Activated T-helper 2 cell treated with anti-CD3 and anti-CD28 coated beads, Interferon-gamma antibody, Interleukin-2, Interleukin-4, amounts not matched to agents 10 μg/mL and 5 μg/mL and 100 μg/mL, durations not matched to agents 14 hours and 24 hours and 36 hours (primary cell): Measurements from ENCODE around the gene MRPL52. TPM values are rescaled to one million over a fixed set of nuclear protein-coding genes. Genes with fewer than 3 reads are reported as not detected.
A peak's percentile ranks its signal among the peaks of the same experiment; 100 is the strongest.
"Not testable (repeated sequence)": the region's sequence is repeated elsewhere in the genome, so short reads cannot be mapped to it uniquely, and the experiment has no call there.

ENCODE experiments used
- DNase-seq: peaks from one replicate; pipeline ENCODE4 v3.0.0; 2021; ENCODE audit warnings: low spot score
- H3K27ac Mint-ChIP-seq: one replicate; pipeline ENCODE4 v1.8.0; 2021; ENCODE audit warnings: mixed read lengths
- H3K27me3 Mint-ChIP-seq: one replicate; pipeline ENCODE4 v1.8.0; 2021; ENCODE audit warnings: low read depth, mixed read lengths
- H3K36me3 Mint-ChIP-seq: one replicate; pipeline ENCODE4 v1.8.0; 2021; ENCODE audit warnings: low read depth, mixed read lengths
- H3K4me1 Mint-ChIP-seq: one replicate; pipeline ENCODE4 v1.8.0; 2021; ENCODE audit warnings: low read depth, mixed read lengths
- H3K4me3 Mint-ChIP-seq: one replicate; pipeline ENCODE4 v1.8.0; 2021; ENCODE audit warnings: low read depth, mild to moderate bottlenecking, moderate library complexity, mixed read lengths
- H3K9me3 Mint-ChIP-seq: one replicate; pipeline ENCODE4 v1.8.0; 2021; ENCODE audit warnings: mixed read lengths
- intact Hi-C: fragments of 100-400 bp; cut with micrococcal nuclease; formaldehyde crosslinking; loops from one replicate; pipeline ENCODE4 v1.15.1; 2023
- total RNA-seq: library from RNA; stranded (reverse); gene quantifications from 2 replicates; pipeline ENCODE4 v1.2.3, GENCODE V29; 2022

The MRPL52 gene
- total RNA-seq, 1 donor from 2014 or later, result 175 TPM

- no peak for DNase-seq
- Mint-ChIP-seq H3K27me3 (peaks cover 8% of the 10 kb centered on the region), H3K36me3 (no peaks in the 10 kb centered on the region), H3K27ac (no peak overlapping the region), H3K4me3 (no peak overlapping the region), H3K4me1 (no peaks in the 10 kb centered on the region), H3K9me3 (no peaks in the 10 kb centered on the region)
- intact Hi-C loops, result no loop called here
Observed at GRCh38 chr14:22845821-22846625, 16.3 kb downstream of the MRPL52 start.

DNA sequence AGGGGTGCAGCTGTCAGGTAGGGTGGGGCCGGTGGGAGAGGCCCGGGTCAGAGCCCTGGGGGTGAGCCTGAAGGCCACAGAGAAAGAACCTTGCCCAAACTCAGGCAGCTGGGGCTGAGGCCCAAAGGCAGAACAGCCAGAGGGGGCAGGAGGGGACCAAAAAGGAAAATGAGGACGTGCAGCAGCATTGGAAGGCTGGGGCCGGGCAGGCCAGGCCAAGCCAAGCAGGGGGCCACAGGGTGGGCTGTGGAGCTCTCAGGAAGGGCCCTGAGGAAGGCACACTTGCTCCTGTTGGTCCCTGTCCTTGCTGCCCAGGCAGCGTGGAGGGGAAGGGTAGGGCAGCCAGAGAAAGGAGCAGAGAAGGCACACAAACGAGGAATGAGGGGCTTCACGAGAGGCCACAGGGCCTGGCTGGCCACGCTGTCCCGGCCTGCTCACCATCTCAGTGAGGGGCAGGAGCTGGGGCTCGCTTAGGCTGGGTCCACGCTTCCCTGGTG is 17.2 kb downstream of the MRPL52 start:
- Mint-ChIP-seq H3K27me3 (peaks cover 8% of the 10 kb centered on the region), H3K4me1 (peaks cover 7% of the 10 kb centered on the region), H3K27ac (no peak overlapping the region), H3K4me3 (no peak overlapping the region), H3K9me3 (no peaks in the 10 kb centered on the region), H3K36me3 (no peaks in the 10 kb centered on the region)
- DNase-seq, result no peak
- intact Hi-C loops, result no loop called here

DNA sequence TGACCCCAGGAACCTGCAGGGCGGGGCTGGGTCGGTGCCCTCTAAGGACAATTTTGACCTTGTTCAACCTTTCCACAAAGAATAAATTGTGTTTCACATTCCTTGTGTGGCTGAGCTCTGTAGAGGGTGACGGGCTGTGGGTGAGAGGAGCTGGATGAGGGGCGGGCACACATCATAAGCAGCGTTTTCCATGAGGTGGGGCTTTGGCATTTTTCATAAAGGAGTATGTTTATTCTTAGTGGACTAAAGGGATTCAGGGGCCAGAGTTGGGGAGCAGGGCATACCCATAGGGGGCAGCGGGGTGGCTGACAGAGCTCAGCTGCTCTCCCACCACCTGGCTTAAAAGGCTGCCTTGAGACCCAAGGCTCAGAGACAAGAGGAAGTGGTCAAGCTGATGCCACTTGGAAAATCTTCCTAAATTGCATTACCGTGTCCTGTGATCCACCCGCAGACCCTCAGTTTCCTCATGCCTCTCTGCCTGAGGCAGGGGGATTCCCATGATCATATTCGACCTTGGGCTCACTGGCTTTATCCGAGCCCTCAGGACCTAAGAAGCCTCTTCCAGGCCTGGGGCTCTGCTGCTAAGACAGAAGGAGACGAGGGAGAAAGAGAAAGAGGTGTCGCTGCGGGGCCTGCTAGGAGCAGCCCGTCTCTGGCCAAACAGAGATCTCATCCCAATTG is 18.1 kb downstream of the MRPL52 start:
- Mint-ChIP-seq H3K4me1 (peaks cover 9% of the 10 kb centered on the region), H3K27me3 (peaks cover 8% of the 10 kb centered on the region), H3K27ac (no peak overlapping the region), H3K36me3 (no peaks in the 10 kb centered on the region), H3K4me3 (no peak overlapping the region), H3K9me3 (no peaks in the 10 kb centered on the region)
- no peak for DNase-seq
- intact Hi-C loops, result no loop called here

DNA sequence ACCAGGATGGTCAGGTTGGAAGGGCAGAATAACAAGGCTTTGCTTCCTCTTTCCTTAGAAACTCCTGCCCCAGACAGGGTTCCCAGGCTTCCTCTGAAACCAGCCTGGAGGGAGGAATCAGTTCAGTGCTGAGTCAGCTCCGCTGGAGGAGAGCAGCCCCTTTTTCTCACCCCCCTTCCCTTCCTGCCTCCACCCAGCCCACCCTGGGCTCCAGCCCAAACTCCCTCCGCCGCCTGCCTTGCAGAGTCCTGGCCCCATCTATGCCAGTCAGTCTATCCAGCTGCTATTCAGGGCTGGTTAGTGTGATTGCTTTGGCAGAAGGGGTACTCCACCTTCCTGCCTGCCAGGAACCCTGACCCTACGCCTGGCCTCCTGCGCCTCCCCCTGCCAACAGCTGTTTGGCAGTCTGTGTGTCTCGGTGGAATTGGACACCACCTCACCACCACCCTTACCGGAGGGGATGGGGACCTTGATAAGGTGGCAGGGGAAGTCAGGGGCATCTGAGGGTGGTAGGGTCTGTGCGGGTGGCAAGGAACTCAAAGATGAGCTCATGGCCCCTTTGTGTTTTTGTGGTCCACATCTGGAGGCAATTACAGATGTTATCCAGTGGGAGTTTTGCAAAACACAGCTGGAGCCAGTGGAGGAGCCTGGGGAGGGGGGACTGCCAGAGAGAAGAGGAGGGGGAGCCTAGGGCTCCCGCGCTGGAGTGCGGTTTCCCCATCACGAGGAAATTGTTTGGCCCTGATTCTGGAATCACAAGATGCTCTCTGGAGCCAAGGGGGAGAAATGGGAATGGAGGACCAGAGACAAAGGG is 18.9 kb downstream of the MRPL52 start:
- DNase-seq, result no peak
- Mint-ChIP-seq H3K27ac (no peak overlapping the region), H3K4me1 (peaks cover 12% of the 10 kb centered on the region), H3K4me3 (no peak overlapping the region), H3K27me3 (peaks cover 8% of the 10 kb centered on the region), H3K9me3 (no peaks in the 10 kb centered on the region), H3K36me3 (no peaks in the 10 kb centered on the region)
- intact Hi-C loops, result no loop called here

DNA sequence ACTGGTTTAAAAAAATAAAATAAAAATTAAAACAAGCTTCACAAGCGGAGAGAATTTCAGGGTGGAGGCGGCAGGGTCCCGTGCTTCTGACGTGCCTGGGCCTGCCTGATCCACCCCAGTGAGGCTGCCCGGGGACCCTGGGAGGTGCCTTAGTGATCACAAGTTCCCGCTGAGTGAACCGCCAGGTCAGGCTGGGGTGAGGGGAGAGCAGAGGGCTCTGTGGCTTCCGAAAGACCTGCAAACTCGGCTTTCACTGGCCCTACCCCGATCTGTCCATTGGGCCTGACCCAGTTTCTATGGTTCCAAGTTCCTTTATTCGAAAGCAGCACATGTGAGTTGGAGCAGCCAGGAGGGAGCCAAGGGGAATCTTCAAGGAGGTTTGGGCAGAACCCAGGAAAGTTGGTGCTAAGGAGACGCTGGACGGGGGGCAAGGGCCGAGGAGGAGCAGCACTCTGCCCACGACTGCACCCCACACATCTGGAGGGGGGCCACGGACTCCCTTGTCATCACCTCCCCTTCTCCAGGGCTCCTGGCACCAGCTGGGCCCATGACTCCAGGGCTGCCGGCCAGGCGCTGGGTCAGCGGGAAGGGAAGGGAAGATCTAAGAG is 19.6 kb downstream of the MRPL52 start:
- DNase-seq, result no peak
- no peaks in the 10 kb centered on the region for H3K36me3 Mint-ChIP-seq
- peaks cover 12% of the 10 kb centered on the region for H3K4me1 Mint-ChIP-seq
- no peaks in the 10 kb centered on the region for H3K9me3 Mint-ChIP-seq
- intact Hi-C loops, result no loop called here
- peaks cover 8% of the 10 kb centered on the region for H3K27me3 Mint-ChIP-seq
- no peak overlapping the region for H3K4me3 Mint-ChIP-seq
- H3K27ac Mint-ChIP-seq, result no peak overlapping the region

GRCh38 chr14:22850944-22851764 is 21.5 kb downstream of the MRPL52 start:
- H3K27ac Mint-ChIP-seq, result peak overlapping the region; percentile 47
- H3K4me3 Mint-ChIP-seq, result no peak overlapping the region
- intact Hi-C loops, result loop anchor here (5.0 kb wide), 1 partner anchor 264 kb away; the partner anchor contains the start of gene DAD1
- H3K9me3 Mint-ChIP-seq, result peaks cover under 1% of the 10 kb centered on the region
- H3K27me3 Mint-ChIP-seq, result peaks cover 9% of the 10 kb centered on the region
- H3K36me3 Mint-ChIP-seq, result no peaks in the 10 kb centered on the region
- DNase-seq, result no peak
- peaks cover 19% of the 10 kb centered on the region for H3K4me1 Mint-ChIP-seq

DNA sequence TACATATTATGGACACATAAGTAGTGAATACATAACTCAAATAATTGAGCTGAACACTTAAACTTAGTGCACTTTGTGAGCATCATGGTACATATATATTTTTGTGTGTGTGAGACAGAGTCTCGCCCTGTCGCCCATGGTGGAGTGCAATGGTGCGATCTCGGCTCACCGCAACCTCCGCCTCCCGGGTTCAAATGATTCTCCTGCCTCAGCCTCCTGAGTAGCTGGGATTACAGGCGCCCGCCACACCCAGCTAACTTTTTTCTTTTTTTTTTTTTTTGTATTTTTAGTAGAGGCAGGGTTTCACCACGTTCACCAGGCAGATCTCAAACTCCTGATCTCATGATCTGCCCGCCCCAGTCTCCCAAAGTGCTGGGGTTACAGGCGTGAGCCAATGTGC is 22.5 kb downstream of the MRPL52 start:
- H3K36me3 Mint-ChIP-seq, H3K4me3 Mint-ChIP-seq, H3K27ac Mint-ChIP-seq, H3K27me3 Mint-ChIP-seq, DNase-seq, H3K9me3 Mint-ChIP-seq: not testable (repeated sequence)
- intact Hi-C loops, result loop anchor here (2.0 to 5.0 kb wide), 3 partner anchors 19 to 265 kb away; partner anchors contain the start of genes DAD1 and LRP10
- peaks cover 21% of the 10 kb centered on the region for H3K4me1 Mint-ChIP-seq

- H3K4me1 Mint-ChIP-seq, result peaks cover 21% of the 10 kb centered on the region
- peaks cover 3% of the 10 kb centered on the region for H3K9me3 Mint-ChIP-seq
- peaks cover 8% of the 10 kb centered on the region for H3K27me3 Mint-ChIP-seq
- H3K36me3 Mint-ChIP-seq, result no peaks in the 10 kb centered on the region
- no peak overlapping the region for H3K4me3 Mint-ChIP-seq
- no peak overlapping the region for H3K27ac Mint-ChIP-seq
- intact Hi-C loops, result loop anchor here (2.0 to 5.0 kb wide), 3 partner anchors 18 to 265 kb away; partner anchors contain the start of genes DAD1 and LRP10
- no peak for DNase-seq
Observed at GRCh38 chr14:22852599-22852939, 22.9 kb downstream of the MRPL52 start.

DNA sequence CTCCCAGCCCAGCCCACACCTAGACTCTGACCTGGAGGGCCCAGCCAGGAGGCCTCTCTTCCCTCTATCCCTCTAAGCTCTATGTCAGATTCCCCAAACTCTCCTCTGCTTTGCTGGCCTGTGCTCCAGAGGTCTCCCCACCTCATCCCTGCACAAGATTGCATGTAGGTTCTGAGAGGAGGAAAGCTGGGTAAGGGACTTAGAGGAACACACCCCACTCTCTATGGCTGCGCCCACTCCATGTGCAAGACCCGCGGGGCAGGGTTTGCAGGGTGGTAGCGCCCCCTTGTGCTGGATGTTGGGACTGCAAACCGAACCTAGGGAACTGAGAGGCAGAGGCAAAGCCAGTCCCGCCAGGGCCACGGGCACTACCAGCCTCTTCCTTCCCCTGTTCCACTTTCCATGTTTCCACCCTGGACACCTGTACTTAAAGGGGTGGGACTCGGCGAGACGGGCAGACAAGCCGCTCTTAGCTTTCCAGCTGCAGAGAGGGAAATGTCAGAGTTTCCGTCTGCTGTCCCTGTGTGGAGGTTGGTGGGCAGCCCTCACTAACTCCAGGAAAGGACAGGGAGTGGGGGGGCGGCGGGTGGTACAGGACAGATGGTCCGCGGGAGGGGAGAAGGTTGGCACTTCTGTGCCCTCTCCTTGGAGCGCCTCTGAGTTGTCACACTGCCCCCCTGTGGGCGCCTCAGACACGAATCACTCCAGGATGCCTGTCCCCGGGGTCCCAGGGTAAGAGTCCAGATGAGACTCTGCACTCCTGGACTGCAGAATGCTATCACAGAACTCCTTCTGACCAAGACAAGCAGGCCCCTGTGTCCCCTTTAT is 23.5 kb downstream of the MRPL52 start:
- Mint-ChIP-seq H3K4me1 (peaks cover 24% of the 10 kb centered on the region), H3K27ac (peak overlapping the region; percentile 40), H3K4me3 (peak overlapping the region; percentile 79), H3K27me3 (peaks cover 9% of the 10 kb centered on the region), H3K36me3 (no peaks in the 10 kb centered on the region), H3K9me3 (peaks cover 3% of the 10 kb centered on the region)
- peak; percentile 80 for DNase-seq
- intact Hi-C loops, result loop anchor here (1.0 to 5.0 kb wide), 6 partner anchors 18 to 297 kb away; partner anchors contain the start of genes DAD1 and LRP10

- H3K4me1 Mint-ChIP-seq, result peaks cover 30% of the 10 kb centered on the region
- intact Hi-C loops, result loop anchor here (5.0 kb wide), 1 partner anchor 267 kb away; the partner anchor contains the start of gene DAD1
Observed at GRCh38 chr14:22854296-22854695, 24.6 kb downstream of the MRPL52 start.

More at GRCh38 chr14:22854296-22854695, 24.6 kb downstream of the MRPL52 start:
- not testable (repeated sequence) for H3K9me3 Mint-ChIP-seq, DNase-seq, H3K36me3 Mint-ChIP-seq, H3K4me3 Mint-ChIP-seq, H3K27ac Mint-ChIP-seq
- H3K27me3 Mint-ChIP-seq, result peaks cover 11% of the 10 kb centered on the region
